Fibroblast of skin of left biceps (primary cell): ENCODE measurements around the gene C1orf174.
"Not testable (repeated sequence)": the region's sequence is repeated elsewhere in the genome, so short reads cannot be mapped to it uniquely, and the experiment has no call there.

Experiments
- DNase-seq, 2 experiments: peaks; one replicate each; pipeline ENCODE4 v3.0.0-alpha.2; 2013; ENCODE audit warnings: low read depth in 2 of 2

The C1orf174 gene

GRCh38 chr1:3925762-3926161 lies 25.7 kb upstream of the C1orf174 start:
- DNase-seq, result no peak

- no peak for DNase-seq
These were observed 25.2 kb upstream of the C1orf174 start for GRCh38 chr1:3925256-3925655.

- no peak for DNase-seq
These were observed 24.8 kb upstream of the C1orf174 start for GRCh38 chr1:3924825-3925220.

GRCh38 chr1:3924186-3924824 lies 24.2 kb upstream of the C1orf174 start:
- DNase-seq, result no peak

GRCh38 chr1:3923378-3924185 lies 23.5 kb upstream of the C1orf174 start:
- DNase-seq, result no peak

- no peak for DNase-seq
These were observed 22.8 kb upstream of the C1orf174 start for GRCh38 chr1:3922851-3923250.

- DNase-seq, result no peak
These were observed 22.2 kb upstream of the C1orf174 start for GRCh38 chr1:3922201-3922725.

GRCh38 chr1:3921765-3922164 lies 21.7 kb upstream of the C1orf174 start:
- no peak for DNase-seq

- no peak for DNase-seq
These were observed 19.6 kb upstream of the C1orf174 start for GRCh38 chr1:3919706-3920105.

- DNase-seq, result no peak
These were observed 19.0 kb upstream of the C1orf174 start for GRCh38 chr1:3918966-3919611.

GRCh38 chr1:3918359-3918758 lies 18.3 kb upstream of the C1orf174 start:
- DNase-seq, result not testable (repeated sequence)

- DNase-seq, result no peak
These were observed 17.7 kb upstream of the C1orf174 start for GRCh38 chr1:3917761-3918160.

- DNase-seq, result no peak
These were observed 15.6 kb upstream of the C1orf174 start for GRCh38 chr1:3915551-3916121.

GRCh38 chr1:3914911-3915310 lies 14.8 kb upstream of the C1orf174 start:
- no peak for DNase-seq

- DNase-seq, result no peak
These were observed 14.3 kb upstream of the C1orf174 start for GRCh38 chr1:3914331-3914851.

GRCh38 chr1:3912809-3913685 lies 13.0 kb upstream of the C1orf174 start:
- no peak for DNase-seq

- no peak for DNase-seq
These were observed 12.1 kb upstream of the C1orf174 start for GRCh38 chr1:3911981-3912808.

- no peak for DNase-seq
These were observed 11.1 kb upstream of the C1orf174 start for GRCh38 chr1:3910857-3911845.
